Fibroblast of lung (primary cell): ENCODE measurements around the gene RHBDD3.
"Not testable (repeated sequence)": the region's sequence is repeated elsewhere in the genome, so short reads cannot be mapped to it uniquely, and the experiment has no call there.

Experiments
- CTCF ChIP-seq, 2 donors: IDR thresholded peaks in 1 of 2; conservative IDR thresholded peaks in 1 of 2; 1 replicate in 1 of 2; 2 replicates in 1 of 2; pipeline ENCODE4 v1.5.1; 2011 to 2012; ENCODE audit warnings: low read length in 2 of 2, control low read depth in 1 of 2, inconsistent platforms in 1 of 2, low read depth in 1 of 2, mild to moderate bottlenecking in 1 of 2
- EZH2 ChIP-seq: IDR thresholded peaks from 2 replicates; pipeline ENCODE4 v1.5.1; 2012; ENCODE audit warnings: low read length, control low read depth, mild to moderate bottlenecking; ENCODE audit errors: missing control alignments

GRCh38 chr22:29240481-29240880 is 27.3 kb downstream of the RHBDD3 start:
- not testable (repeated sequence) for TF ChIP-seq CTCF (conservative IDR thresholded peaks at IDR 0.05 in 1 of 2, IDR thresholded peaks at IDR 0.05 in 1 of 2; ENCODE audit: low read depth in 1 of 2, low read length in 2 of 2); EZH2
